Breast epithelium (tissue), 4 donors: ENCODE results near the gene UBL4B. TPM values are rescaled to one million over a fixed set of nuclear protein-coding genes. Genes with fewer than 3 reads are reported as not detected.

ENCODE experiments used
- DNase-seq, 2 donors: peaks; one replicate each; pipeline ENCODE4 v3.0.0-alpha.2; 2019; ENCODE audit warnings: low spot score in 2 of 2
- H3K27ac ChIP-seq, 2 donors: fragments of 200-600 bp; sonication (generic) in 1 of 2; one replicate each; pipeline ENCODE4 v1.5.1; 2016 to 2019; ENCODE audit warnings: mild to moderate bottlenecking in 1 of 2
- H3K27me3 ChIP-seq, 2 donors: fragments of 200-600 bp; sonication (generic) in 1 of 2; one replicate each; pipeline versions ENCODE4 v1.5.1 to v1.6.0; 2017 to 2019; ENCODE audit warnings: control low read depth in 1 of 2, mild to moderate bottlenecking in 1 of 2
- H3K36me3 ChIP-seq: fragments of 200-600 bp; one replicate; pipeline ENCODE4 v1.5.1; 2019
- H3K4me1 ChIP-seq, 2 donors: fragments of 200-600 bp; sonication (generic); one replicate each; pipeline ENCODE4 v1.5.1; 2016 to 2019; ENCODE audit warnings: control low read depth in 1 of 2
- H3K4me3 ChIP-seq, 3 donors: fragments of 200-600 bp; sonication (generic); 1 replicate in 2 of 3; 2 replicates in 1 of 3; pipeline ENCODE4 v1.5.1; 2016 to 2019; ENCODE audit warnings: mild to moderate bottlenecking in 3 of 3, moderate library complexity in 2 of 3
- H3K9me3 ChIP-seq, 2 donors: fragments of 200-600 bp; sonication (generic) in 1 of 2; one replicate each; pipeline ENCODE4 v1.5.1; 2016 to 2019; ENCODE audit warnings: control low read depth in 1 of 2
- POLR2A ChIP-seq: fragments of 450-650 bp; IDR thresholded peaks from one replicate; pipeline ENCODE4 v1.6.1; 2016; ENCODE audit warnings: antibody characterized with exemption, mild to moderate bottlenecking, moderate library complexity
- POLR2AphosphoS5 ChIP-seq, 3 donors: sonication (generic); formaldehyde crosslinking; IDR thresholded peaks; one replicate each; pipeline ENCODE4 v1.6.1; 2017; ENCODE audit warnings: antibody characterized with exemption in 3 of 3
- intact Hi-C: fragments of 100-400 bp; cut with DNase I; formaldehyde crosslinking; loops from one replicate; pipeline ENCODE4 v1.15.1; 2023; ENCODE audit warnings: low total_unique reads
- total RNA-seq, 3 donors: library from RNA; depleted of rRNA; stranded (reverse); fragments of >200 nt; gene quantifications; one replicate each; pipeline ENCODE4 v1.1.0, GENCODE V29; 2016
- TF ChIP-seq, protein P1 (sequence below), 3 donors: fragments of 450-650 bp; IDR thresholded peaks; one replicate each; pipeline ENCODE4 v1.5.1; 2016 to 2017; ENCODE audit warnings: antibody characterized with exemption in 3 of 3, mild to moderate bottlenecking in 3 of 3, moderate library complexity in 3 of 3

The UBL4B gene
- total RNA-seq, 3 donors from 2014 or later = 0.29 to 1.6 (median 0.96) TPM

DNA sequence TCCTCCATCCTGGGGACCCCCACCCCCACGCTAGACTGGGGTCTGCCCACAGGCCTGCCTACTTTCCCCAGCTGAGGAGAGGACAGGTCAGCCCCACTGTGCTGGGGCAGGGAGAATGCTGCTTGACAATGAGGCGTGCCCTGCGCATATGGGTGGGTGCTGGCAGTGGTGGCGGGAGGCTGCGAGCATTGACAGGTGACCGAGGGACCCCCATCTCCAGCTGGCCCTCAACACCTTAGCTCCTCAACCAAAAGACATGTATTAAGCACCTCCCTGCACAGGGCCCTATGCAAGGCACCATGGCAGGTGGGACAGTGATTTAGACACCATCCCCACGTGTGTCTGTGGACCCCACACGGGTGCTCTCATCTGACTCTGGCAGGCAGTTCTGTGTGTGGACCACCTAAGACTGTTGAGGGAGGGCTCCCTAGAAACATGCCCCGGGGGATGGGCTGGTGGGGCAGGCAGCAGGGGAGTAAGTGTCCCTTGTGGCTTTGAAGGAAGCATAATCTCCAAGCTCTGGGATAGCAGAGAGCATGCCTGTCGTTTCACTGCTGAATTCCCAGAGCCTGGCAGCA lies 23.4 kb upstream of the UBL4B start:
- Histone ChIP-seq H3K36me3 (no peaks in the 10 kb centered on the region), H3K4me3 (no peak overlapping the region), H3K9me3 (no peaks in the 10 kb centered on the region), H3K4me1 (peaks cover 0 to 4% of the 10 kb centered on the region in 2 donors), H3K27ac (no peak overlapping the region), H3K27me3 (peaks cover 0 to 10% of the 10 kb centered on the region in 2 donors)
- DNase-seq = no peak
- intact Hi-C loops = no loop called here
- TF ChIP-seq, protein P1, sequence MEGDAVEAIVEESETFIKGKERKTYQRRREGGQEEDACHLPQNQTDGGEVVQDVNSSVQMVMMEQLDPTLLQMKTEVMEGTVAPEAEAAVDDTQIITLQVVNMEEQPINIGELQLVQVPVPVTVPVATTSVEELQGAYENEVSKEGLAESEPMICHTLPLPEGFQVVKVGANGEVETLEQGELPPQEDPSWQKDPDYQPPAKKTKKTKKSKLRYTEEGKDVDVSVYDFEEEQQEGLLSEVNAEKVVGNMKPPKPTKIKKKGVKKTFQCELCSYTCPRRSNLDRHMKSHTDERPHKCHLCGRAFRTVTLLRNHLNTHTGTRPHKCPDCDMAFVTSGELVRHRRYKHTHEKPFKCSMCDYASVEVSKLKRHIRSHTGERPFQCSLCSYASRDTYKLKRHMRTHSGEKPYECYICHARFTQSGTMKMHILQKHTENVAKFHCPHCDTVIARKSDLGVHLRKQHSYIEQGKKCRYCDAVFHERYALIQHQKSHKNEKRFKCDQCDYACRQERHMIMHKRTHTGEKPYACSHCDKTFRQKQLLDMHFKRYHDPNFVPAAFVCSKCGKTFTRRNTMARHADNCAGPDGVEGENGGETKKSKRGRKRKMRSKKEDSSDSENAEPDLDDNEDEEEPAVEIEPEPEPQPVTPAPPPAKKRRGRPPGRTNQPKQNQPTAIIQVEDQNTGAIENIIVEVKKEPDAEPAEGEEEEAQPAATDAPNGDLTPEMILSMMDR (IDR thresholded peaks at IDR 0.05) = no peak
- TF ChIP-seq POLR2A = no peak
- no peak for TF ChIP-seq POLR2AphosphoS5 (IDR thresholded peaks at IDR 0.05)

DNA sequence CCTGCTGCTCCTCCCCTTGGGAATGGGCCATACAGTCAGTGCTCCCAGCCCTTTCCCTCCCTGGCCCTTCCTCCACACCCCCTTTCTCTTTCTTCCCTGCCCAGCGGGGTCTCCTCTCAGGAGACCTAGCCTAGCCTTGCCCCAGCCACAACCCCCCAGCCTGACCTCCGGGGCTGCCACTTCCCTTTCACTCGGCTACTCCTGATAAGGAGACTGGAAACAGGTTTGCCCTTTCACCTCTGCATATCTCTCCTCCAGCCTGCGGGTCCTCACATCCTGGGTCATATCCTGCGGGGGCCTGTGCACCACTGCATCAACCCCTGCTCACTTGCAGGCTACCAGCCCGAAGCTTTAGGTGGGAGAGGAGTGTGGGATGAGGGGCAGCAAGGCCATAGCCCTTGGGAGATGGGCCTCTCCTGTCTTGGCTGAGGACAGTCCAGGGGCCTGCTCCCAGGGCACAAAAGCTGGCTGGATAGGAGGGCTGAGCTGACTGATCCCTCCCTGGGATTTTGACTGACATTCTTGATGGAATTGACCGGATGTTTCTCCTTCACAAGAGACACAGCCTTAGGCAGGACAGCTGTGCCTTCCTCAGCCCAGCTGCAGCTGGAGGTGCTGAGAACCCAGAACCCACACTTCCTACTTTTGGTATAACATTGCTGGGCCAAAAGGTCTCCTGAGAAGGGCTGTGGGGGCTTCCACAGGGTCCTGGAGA lies 22.5 kb upstream of the UBL4B start:
- intact Hi-C loops = no loop called here
- DNase-seq = no peak

DNA sequence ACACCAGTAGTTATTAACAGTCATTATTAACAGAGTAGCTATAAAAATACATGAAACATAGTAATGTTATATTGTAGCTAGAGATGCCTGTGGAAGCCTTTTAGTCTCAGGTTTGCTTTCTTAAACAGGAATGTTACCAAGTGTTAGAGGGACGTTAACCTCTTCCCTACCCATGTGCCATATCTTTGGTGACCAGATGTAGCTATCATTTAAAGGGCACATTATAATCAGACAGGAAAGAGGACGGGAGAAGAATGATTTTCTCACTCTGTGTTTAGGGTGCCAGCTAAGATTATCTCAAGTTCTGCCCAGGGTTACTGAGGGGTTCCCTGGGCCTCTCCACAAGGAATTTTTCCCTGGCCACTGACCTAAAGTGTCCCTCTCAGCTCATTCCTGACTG lies 20.9 kb upstream of the UBL4B start:
- Histone ChIP-seq H3K4me3 (no peak overlapping the region), H3K36me3 (no peaks in the 10 kb centered on the region), H3K27me3 (no peaks in the 10 kb centered on the region), H3K9me3 (no peaks in the 10 kb centered on the region), H3K4me1 (peaks cover 0 to 4% of the 10 kb centered on the region in 2 donors), H3K27ac (no peak overlapping the region)
- intact Hi-C loops = no loop called here
- no peak for DNase-seq
- TF ChIP-seq, protein P1 (IDR thresholded peaks at IDR 0.05) = no peak
- no peak for TF ChIP-seq POLR2AphosphoS5 (IDR thresholded peaks at IDR 0.05)
- no peak for TF ChIP-seq POLR2A

More for the DNA sequence above, 22.5 kb upstream of the UBL4B start:
- TF ChIP-seq POLR2A (no peak), POLR2AphosphoS5 (IDR thresholded peaks at IDR 0.05) (no peak)
- TF ChIP-seq, protein P1 (IDR thresholded peaks at IDR 0.05) = no peak
- Histone ChIP-seq H3K27ac (no peak overlapping the region), H3K36me3 (no peaks in the 10 kb centered on the region), H3K27me3 (peaks cover 0 to 1% of the 10 kb centered on the region in 2 donors), H3K4me3 (no peak overlapping the region), H3K9me3 (no peaks in the 10 kb centered on the region), H3K4me1 (peaks cover 0 to 4% of the 10 kb centered on the region in 2 donors)

DNA sequence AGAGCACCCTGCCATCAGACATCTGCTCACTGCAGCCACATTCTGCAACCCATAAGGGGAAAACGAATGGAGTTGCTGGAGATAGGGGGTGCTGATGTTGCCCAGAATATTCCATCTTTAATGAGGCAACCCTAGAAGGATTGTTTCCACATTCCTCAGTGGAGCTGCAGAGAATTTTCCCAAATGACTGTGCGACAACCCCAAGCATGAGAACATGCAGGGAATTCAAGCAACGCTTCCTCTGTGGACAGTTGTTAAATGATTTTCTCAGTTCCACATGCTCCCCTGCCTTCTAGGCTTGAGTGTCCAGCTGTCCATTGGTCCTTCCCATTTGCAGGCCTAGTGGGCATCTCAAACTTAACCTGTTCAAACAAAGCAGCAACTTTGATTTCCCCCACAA lies 20.5 kb upstream of the UBL4B start:
- no peak for TF ChIP-seq POLR2AphosphoS5 (IDR thresholded peaks at IDR 0.05)
- TF ChIP-seq POLR2A = no peak
- TF ChIP-seq, protein P1 (IDR thresholded peaks at IDR 0.05) = no peak
- intact Hi-C loops = no loop called here
- no peaks in the 10 kb centered on the region for H3K36me3 ChIP-seq

DNA sequence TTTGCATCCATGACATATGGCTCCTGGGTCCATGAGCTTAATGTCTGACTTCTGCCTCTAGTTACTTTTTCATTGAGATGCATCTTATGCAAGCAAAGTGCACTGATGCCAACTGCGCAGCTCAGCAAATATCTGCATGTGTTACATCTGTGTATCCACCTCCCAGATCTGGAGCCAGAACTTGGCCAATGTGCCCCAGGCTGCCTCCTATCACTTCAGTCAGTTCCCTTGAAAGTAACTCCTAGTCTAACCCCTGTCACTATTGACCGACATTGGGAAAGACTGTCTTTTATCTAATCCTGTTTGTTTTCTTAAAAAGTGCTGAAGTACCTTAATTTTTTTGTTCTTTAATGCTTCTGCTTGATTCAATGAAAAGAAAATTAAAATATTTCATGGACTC lies 19.3 kb upstream of the UBL4B start:
- no peaks in the 10 kb centered on the region for H3K9me3 ChIP-seq
- TF ChIP-seq POLR2AphosphoS5 (IDR thresholded peaks at IDR 0.05) (no peak), POLR2A (no peak)
- TF ChIP-seq, protein P1 (IDR thresholded peaks at IDR 0.05) = no peak
- no peak overlapping the region for H3K4me3 ChIP-seq
- H3K27me3 ChIP-seq = no peaks in the 10 kb centered on the region
- peaks cover 0 to under 1% of the 10 kb centered on the region in 2 donors for H3K4me1 ChIP-seq
- no peak overlapping the region for H3K27ac ChIP-seq
- no peak for DNase-seq
- no peaks in the 10 kb centered on the region for H3K36me3 ChIP-seq
- intact Hi-C loops = no loop called here

More for the DNA sequence above, 20.5 kb upstream of the UBL4B start:
- no peak for DNase-seq
- H3K4me3 ChIP-seq = no peak overlapping the region
- H3K27me3 ChIP-seq = no peaks in the 10 kb centered on the region
- H3K9me3 ChIP-seq = no peaks in the 10 kb centered on the region
- peaks cover 0 to 4% of the 10 kb centered on the region in 2 donors for H3K4me1 ChIP-seq
- no peak overlapping the region for H3K27ac ChIP-seq
